Osteoblast (primary cell): Measurements from ENCODE around the gene ARHGAP45. TPM values are rescaled to one million over a fixed set of nuclear protein-coding genes. Genes with fewer than 3 reads are reported as not detected.

ENCODE experiments used
- DNase-seq: peaks from one replicate; pipeline ENCODE4 v3.0.0; 2011; ENCODE audit warnings: low spot score, mixed read lengths; ENCODE audit not compliant: insufficient read length; ENCODE audit errors: missing footprints
- H2AFZ ChIP-seq: 2 replicates; pipeline ENCODE4 v1.6.0; 2011; ENCODE audit warnings: mild to moderate bottlenecking, low read length
- H3K27ac ChIP-seq: 2 replicates; pipeline ENCODE4 v1.5.1; 2011; ENCODE audit warnings: mild to moderate bottlenecking, low read depth, low read length, moderate library complexity
- H3K27me3 ChIP-seq: 2 replicates; pipeline ENCODE4 v1.6.0; 2012; ENCODE audit warnings: mild to moderate bottlenecking, control low read depth, inconsistent platforms, low read length, moderate library complexity; ENCODE audit not compliant: insufficient read depth
- H3K36me3 ChIP-seq: 2 replicates; pipeline ENCODE4 v1.5.1; 2011; ENCODE audit warnings: mild to moderate bottlenecking, low read length, control low read depth, moderate library complexity; ENCODE audit not compliant: insufficient read depth
- H3K4me1 ChIP-seq: 2 replicates; pipeline ENCODE4 v1.5.1; 2011; ENCODE audit warnings: mild to moderate bottlenecking, low read length, control low read depth, moderate library complexity; ENCODE audit not compliant: insufficient read depth
- H3K4me2 ChIP-seq: 2 replicates; pipeline ENCODE4 v1.6.0; 2011; ENCODE audit warnings: mild to moderate bottlenecking, low read length; ENCODE audit not compliant: insufficient read depth
- H3K4me3 ChIP-seq: fragments of 200-600 bp; sonication (generic); 3 replicates; pipeline ENCODE4 v1.5.1; 2012; ENCODE audit warnings: mild to moderate bottlenecking, low read length, inconsistent platforms; ENCODE audit not compliant: insufficient read depth
- H3K79me2 ChIP-seq: 2 replicates; pipeline ENCODE4 v1.6.0; 2012; ENCODE audit warnings: mild to moderate bottlenecking, low read length, control low read depth, inconsistent platforms; ENCODE audit not compliant: insufficient read depth
- H3K9me3 ChIP-seq: 2 replicates; pipeline ENCODE4 v1.5.1; 2011; ENCODE audit warnings: low read depth, low read length, control low read depth
- H4K20me1 ChIP-seq: 2 replicates; pipeline ENCODE4 v1.6.0; 2012; ENCODE audit warnings: mild to moderate bottlenecking, low read length, control low read depth; ENCODE audit not compliant: insufficient read depth
- total RNA-seq: library from RNA; depleted of rRNA; stranded (reverse); fragments of >200 nt; gene quantifications from 2 replicates; pipeline ENCODE4 v1.2.3, GENCODE V29; 2012
- TF ChIP-seq, protein P1 (sequence below): IDR thresholded peaks from 2 replicates; pipeline ENCODE4 v1.5.1; 2011; ENCODE audit warnings: mild to moderate bottlenecking, low read depth, low read length, moderate library complexity; ENCODE audit errors: extremely low read depth

ARHGAP45 gene
- total RNA-seq, 1 donor: 0.72 TPM

DNA sequence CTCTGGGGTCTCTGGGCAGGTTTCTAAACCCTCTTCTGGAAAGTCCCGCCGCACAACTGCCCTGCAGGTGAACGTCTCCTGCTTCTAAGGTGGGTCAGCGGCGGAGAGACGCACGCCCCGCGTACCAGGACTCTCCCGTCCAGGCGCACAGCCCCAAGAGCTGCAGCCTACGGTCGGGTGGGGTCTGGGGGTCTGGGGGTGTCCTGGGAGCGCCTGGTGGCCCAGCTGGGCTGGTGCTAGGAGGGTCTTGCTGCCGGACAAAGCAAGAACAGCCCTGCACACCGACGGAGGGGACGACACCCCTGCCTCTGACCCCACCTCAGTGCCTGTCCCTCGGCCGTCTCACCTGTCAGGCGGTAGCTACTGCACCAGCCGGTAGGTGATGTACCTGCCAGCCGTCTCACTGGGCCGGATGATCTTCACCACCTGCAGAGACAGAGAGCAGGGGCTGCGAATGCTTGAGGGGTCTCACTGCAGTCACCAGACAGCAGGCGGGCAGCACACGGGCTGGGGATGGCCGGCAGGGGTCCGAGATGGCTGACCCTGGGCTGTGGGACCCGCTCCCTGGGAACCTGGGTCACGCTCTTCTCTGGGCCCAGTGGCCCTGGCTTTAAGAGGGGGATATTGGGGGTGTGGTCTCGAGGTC lies 22.3 kb downstream of the ARHGAP45 start:
- TF ChIP-seq, protein P1, sequence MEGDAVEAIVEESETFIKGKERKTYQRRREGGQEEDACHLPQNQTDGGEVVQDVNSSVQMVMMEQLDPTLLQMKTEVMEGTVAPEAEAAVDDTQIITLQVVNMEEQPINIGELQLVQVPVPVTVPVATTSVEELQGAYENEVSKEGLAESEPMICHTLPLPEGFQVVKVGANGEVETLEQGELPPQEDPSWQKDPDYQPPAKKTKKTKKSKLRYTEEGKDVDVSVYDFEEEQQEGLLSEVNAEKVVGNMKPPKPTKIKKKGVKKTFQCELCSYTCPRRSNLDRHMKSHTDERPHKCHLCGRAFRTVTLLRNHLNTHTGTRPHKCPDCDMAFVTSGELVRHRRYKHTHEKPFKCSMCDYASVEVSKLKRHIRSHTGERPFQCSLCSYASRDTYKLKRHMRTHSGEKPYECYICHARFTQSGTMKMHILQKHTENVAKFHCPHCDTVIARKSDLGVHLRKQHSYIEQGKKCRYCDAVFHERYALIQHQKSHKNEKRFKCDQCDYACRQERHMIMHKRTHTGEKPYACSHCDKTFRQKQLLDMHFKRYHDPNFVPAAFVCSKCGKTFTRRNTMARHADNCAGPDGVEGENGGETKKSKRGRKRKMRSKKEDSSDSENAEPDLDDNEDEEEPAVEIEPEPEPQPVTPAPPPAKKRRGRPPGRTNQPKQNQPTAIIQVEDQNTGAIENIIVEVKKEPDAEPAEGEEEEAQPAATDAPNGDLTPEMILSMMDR: no peak
- H3K4me1 ChIP-seq: peaks cover 7% of the 10 kb centered on the region
- H3K4me3 ChIP-seq: no peak overlapping the region
- H3K36me3 ChIP-seq: peaks cover 21% of the 10 kb centered on the region
- no peak for DNase-seq
- no peak overlapping the region for H3K4me2 ChIP-seq
- no peak overlapping the region for H2AFZ ChIP-seq
- H3K79me2 ChIP-seq: peaks cover 23% of the 10 kb centered on the region
- H4K20me1 ChIP-seq: peaks cover 21% of the 10 kb centered on the region
- H3K9me3 ChIP-seq: no peaks in the 10 kb centered on the region
- no peak overlapping the region for H3K27ac ChIP-seq
- H3K27me3 ChIP-seq: no peaks in the 10 kb centered on the region

DNA sequence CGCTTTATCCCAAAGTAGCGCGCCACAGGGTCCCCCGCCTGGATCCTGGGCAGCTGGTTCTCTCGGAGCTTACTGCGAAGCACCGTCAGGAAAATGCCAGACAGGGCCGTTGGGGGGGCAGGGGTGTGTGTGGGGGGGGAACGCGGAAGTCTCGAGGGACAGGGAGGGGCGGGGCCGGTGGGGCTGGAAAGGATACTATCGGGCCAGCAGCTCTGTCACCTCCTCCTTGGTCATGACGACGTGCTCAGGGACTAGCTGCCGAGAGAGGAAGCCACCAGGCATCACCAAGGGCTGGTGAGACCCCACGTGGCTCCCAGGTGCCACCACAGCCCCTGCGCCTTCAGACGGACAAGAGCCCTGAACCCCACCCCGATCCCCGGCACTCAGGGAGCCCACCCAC lies 22.9 kb downstream of the ARHGAP45 start:
- H2AFZ ChIP-seq: no peak overlapping the region

DNA sequence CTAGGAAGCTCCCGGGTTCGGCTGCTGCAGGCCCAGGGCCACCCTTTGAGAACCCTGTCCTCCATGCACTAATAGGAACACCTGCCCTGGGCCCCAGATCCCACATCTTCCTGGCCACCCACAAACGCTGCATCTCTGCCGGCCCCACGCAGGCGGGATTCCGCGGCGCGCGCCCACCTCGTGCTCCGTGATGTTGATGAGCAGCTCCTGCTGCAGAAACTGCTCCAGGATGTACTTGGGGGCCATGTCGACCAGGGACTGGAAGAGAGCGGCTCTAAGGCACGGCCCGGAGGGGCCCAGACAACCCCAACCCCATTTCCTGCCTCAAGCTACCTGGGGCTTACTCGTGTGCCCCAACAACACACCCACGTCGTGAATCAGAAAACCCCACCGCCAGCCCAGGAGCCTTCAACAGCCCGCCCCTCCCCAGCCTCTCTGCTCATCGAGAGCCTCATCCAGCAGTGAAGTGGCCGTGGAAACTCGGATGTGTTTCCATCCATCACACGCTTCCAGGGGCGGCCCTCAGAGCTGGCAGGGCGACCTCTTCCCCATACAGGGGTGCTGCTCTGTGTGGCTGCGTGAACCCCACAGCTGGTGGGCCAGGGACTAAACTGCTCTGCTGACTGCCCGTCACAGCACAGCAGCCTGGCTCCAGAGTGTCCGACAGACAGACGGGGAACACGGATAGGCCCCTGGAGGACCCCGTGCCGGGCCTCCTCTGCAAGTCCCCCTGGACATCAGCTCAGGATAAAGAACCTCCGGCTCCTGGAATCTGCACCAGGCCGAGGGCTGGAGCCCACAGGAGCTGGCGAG lies 24.0 kb downstream of the ARHGAP45 start:
- Histone ChIP-seq H3K4me2 (no peak overlapping the region), H3K27me3 (no peaks in the 10 kb centered on the region), H2AFZ (no peak overlapping the region), H3K4me1 (peaks cover 10% of the 10 kb centered on the region), H3K4me3 (no peak overlapping the region), H3K36me3 (peaks cover 21% of the 10 kb centered on the region), H3K79me2 (peaks cover 32% of the 10 kb centered on the region), H3K27ac (no peak overlapping the region), H3K9me3 (no peaks in the 10 kb centered on the region), H4K20me1 (peaks cover 27% of the 10 kb centered on the region)
- TF ChIP-seq, protein P1: no peak
- DNase-seq: no peak

More for the DNA sequence above, 22.9 kb downstream of the ARHGAP45 start:
- peaks cover 21% of the 10 kb centered on the region for H3K36me3 ChIP-seq
- no peak for DNase-seq
- TF ChIP-seq, protein P1: no peak
- H3K79me2 ChIP-seq: peaks cover 29% of the 10 kb centered on the region
- peaks cover 27% of the 10 kb centered on the region for H4K20me1 ChIP-seq
- no peaks in the 10 kb centered on the region for H3K27me3 ChIP-seq
- no peaks in the 10 kb centered on the region for H3K9me3 ChIP-seq
- H3K4me1 ChIP-seq: peaks cover 10% of the 10 kb centered on the region
- H3K27ac ChIP-seq: no peak overlapping the region
- H3K4me3 ChIP-seq: no peak overlapping the region
- H3K4me2 ChIP-seq: no peak overlapping the region

DNA sequence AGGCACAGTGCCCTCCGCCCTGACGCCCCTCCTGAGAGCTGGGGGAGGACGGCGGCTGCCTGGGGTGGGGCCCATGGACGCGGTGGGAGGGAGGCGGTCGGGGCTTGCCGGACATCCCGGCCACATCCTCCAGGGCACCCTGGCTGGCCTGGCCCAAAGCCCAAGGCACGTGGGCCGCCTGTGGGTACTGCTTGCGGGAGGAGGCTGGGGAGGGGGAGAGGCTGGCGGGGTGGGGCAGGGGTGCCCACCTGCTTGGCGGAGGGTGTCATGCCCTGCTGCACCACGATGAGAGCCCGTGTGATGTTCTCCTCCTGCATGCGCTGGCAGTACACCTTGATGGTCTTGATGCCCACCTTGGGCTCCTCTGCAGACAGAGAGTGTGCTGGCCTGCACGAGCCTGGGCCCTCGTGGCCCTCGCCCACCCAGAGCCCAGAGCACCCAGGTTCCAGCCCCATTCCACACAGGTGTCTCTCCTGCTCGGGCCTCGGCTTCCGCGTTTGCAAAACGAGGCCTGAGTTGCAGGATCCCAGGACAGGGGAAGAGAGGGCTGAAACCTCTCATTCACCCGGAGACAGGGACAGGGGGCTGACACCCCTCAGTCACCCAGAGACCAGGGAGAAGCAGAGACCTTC lies 24.7 kb downstream of the ARHGAP45 start:
- Histone ChIP-seq H4K20me1 (peaks cover 24% of the 10 kb centered on the region), H3K27me3 (no peaks in the 10 kb centered on the region), H3K4me1 (peaks cover 10% of the 10 kb centered on the region), H2AFZ (no peak overlapping the region), H3K4me2 (no peak overlapping the region), H3K4me3 (no peak overlapping the region), H3K27ac (no peak overlapping the region), H3K9me3 (no peaks in the 10 kb centered on the region), H3K36me3 (peaks cover 21% of the 10 kb centered on the region), H3K79me2 (peaks cover 32% of the 10 kb centered on the region)
- TF ChIP-seq, protein P1: no peak
- no peak for DNase-seq
